Right atrium auricular region (tissue), 2 donors: ENCODE measurements around the gene RBM39. TPM values are rescaled to one million over a fixed set of nuclear protein-coding genes. Genes with fewer than 3 reads are reported as not detected.
A peak's percentile ranks its signal among the peaks of the same experiment; 100 is the strongest.
"Not testable (repeated sequence)": the region's sequence is repeated elsewhere in the genome, so short reads cannot be mapped to it uniquely, and the experiment has no call there.

ENCODE experiments used
- DNase-seq: peaks from one replicate; pipeline ENCODE4 v3.0.0-alpha.2; 2019; ENCODE audit warnings: low spot score
- H3K27ac ChIP-seq, 2 donors: fragments of 200-600 bp; sonication (generic); 1 replicate in 1 of 2; 2 replicates in 1 of 2; pipeline ENCODE4 v1.5.1; 2016 to 2019
- H3K27me3 ChIP-seq, 2 donors: fragments of 200-600 bp; sonication (generic); one replicate each; pipeline versions ENCODE4 v1.5.1 to v1.6.0; 2017 to 2019
- H3K36me3 ChIP-seq: fragments of 200-600 bp; sonication (generic); one replicate; pipeline ENCODE4 v1.5.1; 2016
- H3K4me1 ChIP-seq, 2 donors: fragments of 200-600 bp; sonication (generic); one replicate each; pipeline versions ENCODE4 v1.5.1 to v1.6.0; 2017 to 2019
- H3K4me3 ChIP-seq, 2 donors: fragments of 200-600 bp; sonication (generic); 1 replicate in 1 of 2; 2 replicates in 1 of 2; pipeline ENCODE4 v1.5.1; 2017 to 2019; ENCODE audit warnings: mild to moderate bottlenecking in 1 of 2, moderate library complexity in 1 of 2
- H3K9me3 ChIP-seq, 2 donors: fragments of 200-600 bp; sonication (generic); one replicate each; pipeline ENCODE4 v1.5.1; 2019
- total RNA-seq, 2 donors: library from RNA; depleted of rRNA; stranded (reverse); fragments of >200 nt; gene quantifications; one replicate each; pipeline ENCODE4 v1.1.0, GENCODE V29; 2016
- TF ChIP-seq, protein P1 (sequence below), 2 donors: fragments of 200-600 bp; sonication (generic); IDR thresholded peaks; one replicate each; pipeline ENCODE4 v1.5.1; 2019; ENCODE audit warnings: antibody characterized with exemption in 2 of 2

Gene RBM39
- total RNA-seq, 2 donors from 2014 or later, result 106 to 112 TPM

DNA sequence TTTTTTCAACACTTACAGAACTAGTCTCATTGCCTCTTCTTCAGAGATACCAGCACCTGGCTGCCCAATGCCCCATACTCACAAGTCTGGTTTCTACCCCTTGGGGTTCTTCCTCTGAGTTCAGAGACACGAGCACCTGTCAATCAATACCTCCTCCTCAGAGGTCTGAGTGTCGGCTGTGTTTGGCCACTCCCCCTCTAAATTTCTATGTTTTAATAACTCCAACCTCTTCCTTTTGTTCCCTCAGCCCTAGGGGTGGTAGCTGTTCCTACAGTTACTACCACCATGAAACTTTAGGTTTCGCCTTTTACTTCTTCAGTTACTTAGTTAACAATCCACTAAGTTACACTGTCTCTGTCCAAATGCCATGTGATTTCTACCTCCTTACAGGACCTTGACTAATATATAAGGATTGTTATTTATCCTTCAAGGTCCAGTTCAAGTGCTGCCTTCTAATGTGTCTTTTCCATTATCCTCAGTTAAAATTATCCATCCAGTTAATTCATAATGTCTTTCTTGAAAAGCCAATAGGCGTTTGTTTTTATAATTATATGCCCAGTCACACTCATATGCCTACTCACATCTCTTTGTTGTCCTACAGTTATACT is 15.1 kb upstream of the RBM39 start:
- H3K36me3 ChIP-seq, result no peaks in the 10 kb centered on the region
- DNase-seq, result peak; percentile 23
- H3K4me1 ChIP-seq, result no peaks in the 10 kb centered on the region
- H3K4me3 ChIP-seq, result no peak overlapping the region
- H3K27me3 ChIP-seq, result no peaks in the 10 kb centered on the region
- H3K27ac ChIP-seq, result no peak overlapping the region
- no peaks in the 10 kb centered on the region for H3K9me3 ChIP-seq
- TF ChIP-seq, protein P1, sequence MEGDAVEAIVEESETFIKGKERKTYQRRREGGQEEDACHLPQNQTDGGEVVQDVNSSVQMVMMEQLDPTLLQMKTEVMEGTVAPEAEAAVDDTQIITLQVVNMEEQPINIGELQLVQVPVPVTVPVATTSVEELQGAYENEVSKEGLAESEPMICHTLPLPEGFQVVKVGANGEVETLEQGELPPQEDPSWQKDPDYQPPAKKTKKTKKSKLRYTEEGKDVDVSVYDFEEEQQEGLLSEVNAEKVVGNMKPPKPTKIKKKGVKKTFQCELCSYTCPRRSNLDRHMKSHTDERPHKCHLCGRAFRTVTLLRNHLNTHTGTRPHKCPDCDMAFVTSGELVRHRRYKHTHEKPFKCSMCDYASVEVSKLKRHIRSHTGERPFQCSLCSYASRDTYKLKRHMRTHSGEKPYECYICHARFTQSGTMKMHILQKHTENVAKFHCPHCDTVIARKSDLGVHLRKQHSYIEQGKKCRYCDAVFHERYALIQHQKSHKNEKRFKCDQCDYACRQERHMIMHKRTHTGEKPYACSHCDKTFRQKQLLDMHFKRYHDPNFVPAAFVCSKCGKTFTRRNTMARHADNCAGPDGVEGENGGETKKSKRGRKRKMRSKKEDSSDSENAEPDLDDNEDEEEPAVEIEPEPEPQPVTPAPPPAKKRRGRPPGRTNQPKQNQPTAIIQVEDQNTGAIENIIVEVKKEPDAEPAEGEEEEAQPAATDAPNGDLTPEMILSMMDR (IDR thresholded peaks at IDR 0.05), result no peak

DNA sequence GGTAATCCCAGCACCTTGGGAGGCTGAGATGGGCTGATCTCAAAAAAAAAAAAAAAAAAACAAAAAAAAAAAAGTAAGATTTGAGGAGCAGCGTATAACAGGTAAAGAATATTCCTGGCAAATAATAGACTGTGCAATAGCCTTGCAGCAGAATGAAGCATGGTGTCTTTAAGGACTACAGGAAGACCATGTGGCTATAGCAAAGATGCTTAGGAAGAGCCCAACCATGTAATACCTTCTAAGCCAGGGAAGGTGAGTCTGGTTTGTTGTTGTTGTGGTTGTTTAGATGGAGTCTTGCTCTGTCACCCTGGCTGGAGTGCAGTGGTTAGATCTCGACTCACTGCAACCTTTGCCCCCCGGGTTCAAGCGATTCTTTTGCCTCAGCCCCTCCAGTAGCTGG is 14.3 kb upstream of the RBM39 start:
- Histone ChIP-seq H3K4me1 (no peaks in the 10 kb centered on the region), H3K27ac (no peak overlapping the region), H3K27me3 (no peaks in the 10 kb centered on the region), H3K9me3 (no peaks in the 10 kb centered on the region), H3K36me3 (no peaks in the 10 kb centered on the region), H3K4me3 (no peak overlapping the region)
- TF ChIP-seq, protein P1 (IDR thresholded peaks at IDR 0.05), result no peak
- DNase-seq, result no peak

GRCh38 chr20:35750611-35751010 is 8.6 kb upstream of the RBM39 start:
- Histone ChIP-seq H3K4me1 (no peaks in the 10 kb centered on the region), H3K9me3 (no peaks in the 10 kb centered on the region), H3K27me3 (no peaks in the 10 kb centered on the region), H3K36me3 (no peaks in the 10 kb centered on the region), H3K27ac (no peak overlapping the region), H3K4me3 (no peak overlapping the region)
- TF ChIP-seq, protein P1 (IDR thresholded peaks at IDR 0.05), result no peak
- DNase-seq, result no peak

DNA sequence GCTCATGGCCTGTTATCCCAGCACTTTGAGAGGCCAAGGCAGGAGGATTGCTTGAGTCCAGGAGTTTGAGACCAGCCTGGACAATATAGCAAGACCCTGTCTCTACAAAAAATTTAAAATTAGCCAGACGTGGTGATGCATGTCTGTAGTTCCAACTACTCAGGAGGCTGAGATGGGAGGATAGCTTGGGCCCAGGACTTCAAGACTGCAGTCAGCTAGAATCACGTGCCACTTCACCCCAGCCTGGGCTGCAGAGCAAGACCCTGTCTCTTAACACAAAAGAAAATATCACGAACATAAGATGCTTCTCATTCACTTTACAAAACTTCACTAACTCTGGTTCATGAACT is 2.4 kb upstream of the RBM39 start:
- H3K27me3 ChIP-seq, DNase-seq, H3K4me3 ChIP-seq, H3K9me3 ChIP-seq: not testable (repeated sequence)
- peaks cover 14% of the 10 kb centered on the region for H3K36me3 ChIP-seq
- peaks cover 0 to 20% of the 10 kb centered on the region in 2 donors for H3K4me1 ChIP-seq
- peak overlapping the region; percentile 94 to 95 for H3K27ac ChIP-seq

GRCh38 chr20:35743693-35744491 is 1.8 kb upstream of the RBM39 start:
- no peak for DNase-seq
- Histone ChIP-seq H3K9me3 (no peaks in the 10 kb centered on the region), H3K27ac (peak overlapping the region; percentile 94 to 95), H3K27me3 (no peaks in the 10 kb centered on the region), H3K4me1 (peaks cover 0 to 26% of the 10 kb centered on the region in 2 donors), H3K4me3 (peak overlapping the region in 1 of 2 donors; percentile 4), H3K36me3 (peaks cover 19% of the 10 kb centered on the region)
- TF ChIP-seq, protein P1 (IDR thresholded peaks at IDR 0.05), result no peak

- TF ChIP-seq, protein P1 (IDR thresholded peaks at IDR 0.05), result no peak
- no peaks in the 10 kb centered on the region for H3K27me3 ChIP-seq
- peak overlapping the region; percentile 94 to 95 for H3K27ac ChIP-seq
- peak overlapping the region; percentile 48 to 86 for H3K4me3 ChIP-seq
- no peak for DNase-seq
- no peaks in the 10 kb centered on the region for H3K9me3 ChIP-seq
- H3K4me1 ChIP-seq, result peaks cover 0 to 36% of the 10 kb centered on the region in 2 donors
- peaks cover 29% of the 10 kb centered on the region for H3K36me3 ChIP-seq
Measured at GRCh38 chr20:35742741-35743523, 872 bp upstream of the RBM39 start.
